Mononuclear cell (primary cell): Measurements from ENCODE around the gene CTIF. TPM values are rescaled to one million over a fixed set of nuclear protein-coding genes. Genes with fewer than 3 reads are reported as not detected.

Source experiments
- H3K27me3 ChIP-seq: 2 replicates; pipeline ENCODE4 v1.6.0; 2011; ENCODE audit warnings: low read length, control low read depth; ENCODE audit not compliant: insufficient read depth
- H3K4me1 ChIP-seq: 2 replicates; pipeline ENCODE4 v1.5.1; 2011; ENCODE audit warnings: mild to moderate bottlenecking, low read length, control low read depth; ENCODE audit not compliant: insufficient read depth
- H3K4me3 ChIP-seq: 2 replicates; pipeline ENCODE4 v1.5.1; 2011; ENCODE audit warnings: mild to moderate bottlenecking, low read length, moderate library complexity
- H3K9me3 ChIP-seq: 2 replicates; pipeline ENCODE4 v1.5.1; 2011; ENCODE audit warnings: low read depth, mild to moderate bottlenecking, control low read depth, low read length
- total RNA-seq: library from RNA; depleted of rRNA; stranded (reverse); fragments of >200 nt; gene quantifications from one replicate; pipeline ENCODE4 v1.2.3, GENCODE V29; 2012

Gene CTIF
- total RNA-seq, 1 donor = 2.7 TPM

DNA sequence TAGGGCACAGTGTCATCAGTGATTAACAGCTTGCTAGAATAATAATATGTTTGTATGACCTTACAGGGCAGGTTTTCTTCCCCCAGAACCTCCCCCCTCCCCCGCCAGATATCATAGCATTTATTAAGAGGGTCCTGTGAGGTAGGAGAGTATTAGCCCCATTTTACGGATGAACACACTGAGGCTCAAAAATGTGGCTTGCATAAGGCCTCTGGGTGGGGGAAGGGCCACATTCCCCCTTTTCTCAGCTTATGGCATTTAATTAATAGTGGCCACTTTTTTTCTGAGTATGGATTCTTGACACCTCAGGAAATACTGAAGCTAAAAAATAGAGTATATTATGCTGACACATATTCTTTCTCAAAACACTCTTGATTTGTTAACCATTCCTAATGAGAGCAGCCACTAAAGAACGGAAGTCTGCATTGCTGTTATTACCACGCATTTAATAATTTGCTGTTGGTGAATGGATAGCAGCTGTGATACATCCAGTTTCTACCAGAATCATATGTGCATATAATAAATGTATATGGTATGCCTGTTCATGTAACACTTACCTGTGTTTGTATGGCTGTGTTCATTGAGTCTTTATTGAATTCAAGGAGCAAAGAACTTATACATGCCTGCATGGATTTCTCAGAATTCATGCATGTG lies 3.0 kb downstream of the CTIF start:
- Histone ChIP-seq H3K4me1 (peaks cover 22% of the 10 kb centered on the region), H3K27me3 (no peaks in the 10 kb centered on the region), H3K4me3 (no peak overlapping the region), H3K9me3 (no peaks in the 10 kb centered on the region)

DNA sequence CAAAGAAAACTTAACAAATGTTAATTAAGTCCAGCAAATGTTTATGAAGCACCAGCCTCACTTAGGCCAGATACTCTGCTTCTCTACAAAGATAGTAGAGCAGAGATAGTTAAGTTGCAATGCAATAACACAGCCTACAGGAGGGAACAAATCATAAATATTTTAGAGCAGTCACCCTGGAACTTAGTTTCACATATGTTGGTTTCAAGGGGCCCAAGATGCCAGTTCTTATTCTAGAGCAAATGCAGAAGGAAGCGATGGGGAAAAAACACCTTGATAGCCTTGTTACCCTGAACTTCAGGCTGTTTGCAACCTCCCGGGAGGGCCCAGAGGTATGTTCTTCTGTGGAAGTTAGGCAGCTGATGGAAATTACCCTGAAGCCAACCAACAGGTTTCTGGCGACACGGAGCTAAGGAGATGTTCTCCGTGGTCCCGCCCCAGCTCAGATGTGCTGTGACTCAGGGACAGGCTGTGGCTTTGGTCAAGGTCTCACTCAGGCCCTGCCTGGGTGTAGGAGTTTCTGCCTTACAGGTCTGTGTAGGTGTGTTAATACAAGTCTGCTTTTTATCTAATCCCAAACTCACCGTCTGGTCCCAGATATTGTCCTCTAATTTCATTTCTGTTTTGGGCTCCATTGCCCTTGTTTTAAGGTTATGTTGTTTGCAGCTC lies 3.8 kb downstream of the CTIF start:
- H3K27me3 ChIP-seq = no peaks in the 10 kb centered on the region
- H3K4me1 ChIP-seq = peaks cover 22% of the 10 kb centered on the region
- no peak overlapping the region for H3K4me3 ChIP-seq
- H3K9me3 ChIP-seq = no peaks in the 10 kb centered on the region

DNA sequence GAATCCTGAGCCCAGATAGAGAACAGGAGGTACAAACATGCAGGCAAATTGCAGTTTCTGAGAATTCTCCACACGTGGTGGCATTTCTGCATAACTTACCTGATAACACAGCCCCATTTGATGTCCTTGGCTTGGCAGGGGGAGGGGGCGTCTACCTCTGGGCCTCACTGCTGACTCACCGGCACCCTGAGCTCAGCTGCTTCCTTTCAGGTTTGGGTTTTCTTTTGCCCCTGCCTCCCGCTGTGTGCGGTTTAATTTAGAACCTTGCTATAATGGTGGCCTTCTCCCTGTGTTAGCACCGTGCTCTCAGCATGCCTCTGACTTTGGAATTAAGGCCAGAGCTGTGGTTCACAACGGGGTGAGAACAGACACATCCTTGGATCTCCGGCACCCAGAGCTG lies 4.4 kb downstream of the CTIF start:
- no peak overlapping the region for H3K4me3 ChIP-seq
- H3K4me1 ChIP-seq = peaks cover 22% of the 10 kb centered on the region
- H3K9me3 ChIP-seq = no peaks in the 10 kb centered on the region
- no peaks in the 10 kb centered on the region for H3K27me3 ChIP-seq

DNA sequence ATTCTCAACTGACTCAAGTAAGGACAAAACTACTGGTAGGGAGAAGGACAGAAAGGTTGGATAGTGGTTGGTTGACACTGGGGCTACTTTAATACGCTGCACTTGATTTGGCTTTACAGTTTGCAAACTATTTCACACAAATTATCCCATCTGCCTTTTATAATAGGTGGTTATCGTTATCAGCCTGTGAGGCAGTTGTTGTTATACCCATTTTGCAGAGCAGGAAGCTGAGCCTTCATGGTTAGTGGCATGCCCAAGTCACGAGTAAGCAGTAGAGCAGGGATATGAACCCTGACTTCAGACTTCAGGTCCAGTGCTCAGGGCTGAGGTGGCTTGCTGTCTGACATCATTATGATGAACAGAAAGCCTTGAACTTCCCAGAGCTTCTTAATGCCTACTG lies 5.3 kb downstream of the CTIF start:
- no peaks in the 10 kb centered on the region for H3K9me3 ChIP-seq
- no peaks in the 10 kb centered on the region for H3K27me3 ChIP-seq
- H3K4me3 ChIP-seq = no peak overlapping the region
- H3K4me1 ChIP-seq = peaks cover 21% of the 10 kb centered on the region

DNA sequence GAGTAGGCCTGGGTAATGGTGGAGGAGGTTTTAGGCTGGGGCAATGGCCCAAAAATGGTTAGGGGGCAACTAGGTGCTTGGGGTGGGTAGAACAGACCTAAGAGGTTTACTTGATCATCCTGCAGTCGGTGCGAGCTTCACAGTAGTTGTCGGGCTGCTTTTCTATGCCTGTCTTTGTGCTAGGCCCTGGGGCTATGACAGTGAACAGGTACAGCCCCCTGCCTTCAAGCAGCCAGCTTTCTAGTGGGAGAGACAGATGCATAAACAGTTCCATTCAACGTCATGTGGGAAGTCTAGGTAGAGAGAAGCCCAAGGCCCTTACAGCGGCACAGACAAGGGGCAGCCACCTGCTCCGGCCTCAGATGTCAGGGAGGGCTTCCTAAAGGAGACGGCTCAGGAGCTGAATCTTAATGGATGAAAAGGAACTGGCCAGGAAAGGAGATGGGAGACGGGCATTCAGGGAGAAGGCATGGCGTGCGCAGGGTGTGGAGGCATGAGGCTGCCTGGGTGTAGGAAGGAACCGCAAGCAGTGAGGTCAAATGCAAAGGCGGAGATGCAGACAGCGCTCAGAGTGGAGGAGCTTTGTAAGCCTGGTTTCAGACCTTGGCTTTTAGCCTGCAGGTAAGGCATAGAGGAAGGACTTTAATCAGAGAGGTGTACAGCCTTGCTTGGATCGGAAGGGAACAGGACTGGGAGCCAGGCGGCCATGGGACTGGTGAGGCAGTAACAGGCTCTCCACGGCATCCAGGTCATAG lies 6.0 kb downstream of the CTIF start:
- no peak overlapping the region for H3K4me3 ChIP-seq
- H3K9me3 ChIP-seq = no peaks in the 10 kb centered on the region
- no peaks in the 10 kb centered on the region for H3K27me3 ChIP-seq
- H3K4me1 ChIP-seq = peaks cover 21% of the 10 kb centered on the region

DNA sequence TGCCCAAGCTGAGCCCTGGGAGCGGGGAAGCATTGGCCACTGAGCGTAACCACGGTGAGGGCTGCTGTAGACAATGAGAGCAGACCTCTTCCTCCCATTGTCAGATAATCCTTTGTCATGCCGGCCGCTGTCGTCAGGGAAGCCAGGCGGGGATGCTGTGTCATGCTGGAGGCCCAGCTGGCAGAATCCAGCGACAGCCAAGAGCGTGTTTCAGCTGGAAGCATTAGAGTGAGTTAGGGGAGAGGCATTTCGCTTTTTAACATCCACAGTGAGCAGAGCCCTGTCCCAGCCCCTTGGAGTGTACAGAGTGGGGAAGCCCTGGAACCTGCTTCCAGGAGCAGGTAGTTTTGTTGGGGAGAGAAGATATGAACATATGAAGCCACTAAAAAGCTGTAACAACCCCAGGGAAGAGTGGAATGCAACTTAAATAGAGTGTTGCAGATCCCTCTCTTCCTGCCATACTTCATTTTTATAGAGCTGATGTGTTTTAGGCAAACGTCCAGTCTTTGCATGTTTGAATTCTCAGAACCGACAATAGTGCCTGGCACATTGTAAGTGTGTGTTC lies 7.0 kb downstream of the CTIF start:
- peaks cover 17% of the 10 kb centered on the region for H3K4me1 ChIP-seq
- no peaks in the 10 kb centered on the region for H3K27me3 ChIP-seq
- H3K4me3 ChIP-seq = no peak overlapping the region
- no peaks in the 10 kb centered on the region for H3K9me3 ChIP-seq

DNA sequence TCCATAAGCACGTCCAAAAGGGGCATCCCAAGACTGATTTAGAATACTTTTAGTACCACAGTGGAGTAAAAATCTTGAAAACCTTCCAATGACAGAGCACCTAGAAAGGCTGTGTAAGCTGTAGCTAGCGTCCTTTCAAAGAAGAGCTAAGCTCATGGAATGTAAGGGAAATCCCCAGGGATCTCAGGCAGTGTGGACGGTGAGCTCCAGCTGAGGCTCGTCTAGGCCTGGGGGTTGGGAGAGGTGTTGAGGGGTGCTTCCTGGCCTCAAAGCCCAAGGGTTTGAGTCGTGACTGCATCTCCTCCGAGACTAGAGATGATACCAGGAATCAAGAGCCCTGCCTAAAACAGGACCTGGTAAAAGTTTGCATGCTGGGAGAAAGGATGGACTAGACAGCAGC lies 7.6 kb downstream of the CTIF start:
- no peak overlapping the region for H3K4me3 ChIP-seq

DNA sequence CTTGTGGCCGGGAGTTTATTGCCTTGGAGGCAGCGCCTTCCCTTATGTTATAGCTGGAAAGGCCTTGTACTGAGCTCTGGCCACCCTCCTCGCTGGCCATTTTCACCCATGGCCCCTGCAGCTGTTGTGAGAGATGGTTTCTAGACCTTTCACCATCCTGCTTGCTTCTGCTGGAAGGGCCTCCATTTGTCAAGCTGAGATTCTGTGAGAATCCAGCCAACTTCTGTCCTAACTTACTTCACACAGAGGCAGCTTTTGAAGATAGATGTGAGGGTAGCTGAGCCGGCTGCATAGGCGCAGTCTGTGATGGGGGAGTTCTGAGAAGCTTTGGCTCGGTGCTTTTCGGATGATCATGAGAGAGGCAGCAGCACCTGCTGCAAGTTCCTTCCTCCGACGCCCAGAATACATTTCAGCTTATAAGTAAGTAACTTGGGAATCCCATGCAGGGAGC lies 8.7 kb downstream of the CTIF start:
- H3K4me1 ChIP-seq = peaks cover 7% of the 10 kb centered on the region
- no peak overlapping the region for H3K4me3 ChIP-seq
- H3K27me3 ChIP-seq = no peaks in the 10 kb centered on the region
- no peaks in the 10 kb centered on the region for H3K9me3 ChIP-seq

More for the DNA sequence above, 7.6 kb downstream of the CTIF start:
- H3K4me1 ChIP-seq = peaks cover 12% of the 10 kb centered on the region
- no peaks in the 10 kb centered on the region for H3K27me3 ChIP-seq
- H3K9me3 ChIP-seq = no peaks in the 10 kb centered on the region

DNA sequence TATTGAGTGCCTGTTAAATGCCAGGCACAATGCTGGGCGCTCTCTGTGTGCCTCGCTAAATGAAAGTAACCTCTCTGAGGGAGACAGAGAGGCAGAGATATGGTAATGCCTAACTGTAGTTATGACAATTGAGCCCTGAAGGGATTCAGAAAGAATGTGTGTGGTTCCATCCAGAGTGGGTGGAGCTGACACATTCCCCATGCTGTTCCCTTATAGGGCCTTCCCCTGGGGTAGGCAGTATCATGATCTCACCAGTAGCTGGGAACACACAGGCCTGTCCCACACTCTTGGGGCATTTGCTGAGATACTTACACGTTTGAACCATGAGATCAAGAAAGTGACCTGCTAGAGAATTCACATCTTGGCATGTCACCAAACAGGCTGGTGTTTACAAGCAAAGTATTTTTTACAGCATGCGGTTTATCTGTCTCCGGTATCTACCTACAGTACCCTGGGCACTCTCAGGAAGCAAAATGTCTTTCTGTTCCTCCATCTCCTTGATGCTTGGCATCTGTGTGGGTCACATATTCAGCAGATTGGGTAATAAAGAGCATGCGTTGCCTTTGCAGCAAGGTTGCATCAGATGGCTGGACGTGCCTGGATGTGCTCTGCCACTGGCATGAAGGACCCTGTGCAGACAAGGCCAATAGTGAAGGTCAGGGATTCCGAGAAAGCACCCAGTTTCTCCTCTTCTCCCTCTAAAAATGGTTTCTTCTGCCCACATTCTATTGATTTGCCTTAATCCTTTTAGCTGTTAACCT lies 9.4 kb downstream of the CTIF start:
- Histone ChIP-seq H3K27me3 (no peaks in the 10 kb centered on the region), H3K9me3 (no peaks in the 10 kb centered on the region), H3K4me1 (peaks cover 7% of the 10 kb centered on the region), H3K4me3 (no peak overlapping the region)

DNA sequence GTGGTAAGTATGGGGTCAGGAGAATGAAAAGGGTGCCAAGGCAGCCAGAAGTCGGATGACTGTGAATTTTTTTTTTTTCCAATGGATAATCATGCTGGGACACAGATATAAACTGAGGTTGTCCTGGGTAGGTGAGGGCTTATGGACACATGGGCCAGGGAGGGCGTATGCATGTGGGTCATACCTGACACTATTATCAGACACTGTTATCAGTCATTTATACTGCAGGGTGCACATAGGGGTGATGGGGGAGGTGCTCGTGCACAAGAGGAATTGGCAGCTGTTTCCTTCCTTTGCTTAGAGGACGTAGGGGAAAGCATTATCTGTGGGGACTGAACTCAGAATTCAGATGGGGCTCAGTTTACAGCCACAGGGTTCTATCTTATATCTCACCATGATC lies 10.1 kb downstream of the CTIF start:
- H3K4me1 ChIP-seq = peaks cover 7% of the 10 kb centered on the region
- no peak overlapping the region for H3K4me3 ChIP-seq
- no peaks in the 10 kb centered on the region for H3K9me3 ChIP-seq
- no peaks in the 10 kb centered on the region for H3K27me3 ChIP-seq

DNA sequence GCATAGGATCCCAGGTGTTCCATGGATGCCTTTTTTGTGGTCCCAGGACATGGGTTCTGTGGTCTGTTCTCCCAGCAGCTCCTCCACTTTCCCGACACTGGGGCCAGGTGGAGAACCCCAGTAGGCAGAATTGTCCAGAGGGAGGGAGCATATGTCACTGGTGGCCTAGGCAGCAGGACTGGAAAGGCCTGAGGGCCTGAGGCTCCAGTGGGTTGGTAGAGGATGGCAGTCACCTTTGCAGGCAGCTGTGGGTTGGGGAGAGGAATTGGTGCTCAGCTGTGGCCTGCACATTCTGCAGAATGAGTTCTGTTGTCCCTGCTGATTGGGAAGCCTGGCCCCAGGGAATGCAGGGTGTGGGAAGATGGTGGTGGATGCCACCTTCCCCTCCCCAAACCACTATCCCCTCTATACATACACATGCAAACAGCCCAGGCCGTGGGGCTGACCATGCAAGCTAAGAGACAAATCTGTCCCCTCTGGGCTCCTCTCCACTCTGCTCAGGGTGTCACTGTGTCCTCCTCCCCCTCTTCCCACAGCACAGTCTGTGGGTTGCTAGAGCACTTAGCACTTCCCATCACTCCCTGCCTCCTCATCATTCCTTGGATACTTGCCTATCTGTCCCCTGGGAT lies 11.4 kb downstream of the CTIF start:
- Histone ChIP-seq H3K4me1 (peaks cover 7% of the 10 kb centered on the region), H3K27me3 (no peaks in the 10 kb centered on the region), H3K9me3 (no peaks in the 10 kb centered on the region), H3K4me3 (no peak overlapping the region)

DNA sequence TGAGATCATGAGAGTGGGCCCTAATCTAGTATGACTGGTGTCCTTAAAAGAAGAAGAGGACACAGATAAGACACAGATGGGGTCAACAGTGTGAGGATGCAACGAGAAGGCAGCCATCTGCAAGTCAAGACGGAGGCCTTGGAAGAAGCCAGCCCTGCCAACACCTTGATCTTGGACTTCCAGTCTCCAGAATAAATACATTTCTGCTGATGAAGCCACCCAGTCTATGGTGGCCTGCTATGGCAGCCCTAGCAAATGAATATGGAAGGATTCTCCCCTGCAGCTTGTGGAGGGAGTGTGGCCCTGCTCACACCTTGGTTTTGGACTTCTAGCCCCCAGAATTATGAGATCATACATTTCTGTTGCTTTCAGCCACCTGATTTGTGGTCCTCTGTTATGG lies 12.3 kb downstream of the CTIF start:
- H3K27me3 ChIP-seq = no peaks in the 10 kb centered on the region
- H3K4me1 ChIP-seq = peaks cover 7% of the 10 kb centered on the region
- H3K9me3 ChIP-seq = no peaks in the 10 kb centered on the region
- H3K4me3 ChIP-seq = no peak overlapping the region

DNA sequence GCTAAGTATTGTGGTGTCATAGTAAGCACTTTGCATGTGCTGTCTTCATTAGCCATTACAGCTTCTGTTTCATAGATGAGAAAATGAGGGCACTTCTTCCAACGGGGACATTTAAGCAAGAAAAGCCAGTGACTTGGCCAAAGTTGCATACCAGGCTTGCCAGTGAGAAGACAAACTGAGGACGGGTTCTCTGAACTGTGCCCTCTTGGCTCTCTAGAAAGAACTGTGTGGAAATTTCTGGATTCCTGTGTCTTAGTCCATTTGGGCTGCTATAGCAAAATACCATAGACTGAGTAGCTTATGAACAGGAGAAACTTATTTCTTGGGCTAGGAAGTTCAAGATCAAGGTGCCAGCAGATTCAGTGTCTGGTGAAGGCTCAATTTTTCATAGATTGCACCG lies 13.3 kb downstream of the CTIF start:
- Histone ChIP-seq H3K4me3 (no peak overlapping the region), H3K9me3 (no peaks in the 10 kb centered on the region), H3K4me1 (peaks cover 7% of the 10 kb centered on the region), H3K27me3 (no peaks in the 10 kb centered on the region)

DNA sequence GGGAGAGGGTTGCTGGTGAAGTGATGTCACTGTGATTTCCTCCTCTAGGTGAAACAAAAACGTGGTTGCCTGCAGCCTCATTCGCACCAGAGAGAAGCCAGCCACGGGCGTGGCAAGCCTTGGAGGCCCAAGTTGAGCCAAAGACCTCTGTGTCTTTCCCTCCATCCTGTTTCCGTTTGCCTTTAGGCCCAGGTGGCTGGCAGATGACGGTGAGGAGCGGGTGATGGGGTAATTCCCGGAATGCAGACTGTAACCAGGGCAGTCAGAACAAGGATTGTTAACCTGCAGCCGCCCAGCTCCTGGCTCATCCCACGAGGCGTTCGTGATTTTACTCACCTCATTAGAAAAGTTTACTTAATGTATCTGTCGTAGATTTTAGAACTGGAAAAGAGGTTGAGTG lies 14.4 kb downstream of the CTIF start:
- H3K27me3 ChIP-seq = no peaks in the 10 kb centered on the region
- H3K4me1 ChIP-seq = peaks cover 4% of the 10 kb centered on the region
- H3K4me3 ChIP-seq = no peak overlapping the region
- no peaks in the 10 kb centered on the region for H3K9me3 ChIP-seq
